Measurements from ENCODE around the gene NCEH1.

- TF ChIP-seq CTCF (IDR thresholded peaks at IDR 0.05) (no peak), POLR2A (IDR thresholded peaks at IDR 0.05) (no peak)
These were observed 9.1 kb downstream of the NCEH1 start for GRCh38 chr3:172701751-172702150.

Data from Peyer's patch (tissue), 4 donors.